NB4 (cell line): Measurements from ENCODE around the gene ESPL1.

Experiments
- DNase-seq: peaks from one replicate; pipeline ENCODE4 v3.0.0; 2010; ENCODE audit warnings: low read depth
- H3K4me3 ChIP-seq: one replicate; pipeline ENCODE4 v1.5.1; 2011; ENCODE audit warnings: mild to moderate bottlenecking, low read depth, low read length, moderate library complexity
- CTCF ChIP-seq: IDR thresholded peaks from one replicate; pipeline ENCODE4 v1.5.1; 2012; ENCODE audit warnings: low read depth, low read length
- MAX ChIP-seq: IDR thresholded peaks from 2 replicates; pipeline ENCODE4 v1.6.1; 2011; ENCODE audit warnings: low read depth, low read length
- MYC ChIP-seq: IDR thresholded peaks from 2 replicates; pipeline ENCODE4 v1.6.1; 2011; ENCODE audit warnings: low read depth, low read length
- POLR2A ChIP-seq: IDR thresholded peaks from 2 replicates; pipeline ENCODE4 v1.6.1; 2011; ENCODE audit warnings: mild to moderate bottlenecking; ENCODE audit not compliant: insufficient read length; ENCODE audit errors: extremely low read depth

ESPL1 gene

GRCh38 chr12:53336181-53336681, 68.1 kb downstream of the ESPL1 start, which contains the start of gene SP7:
SP7 (minus strand) TSS chr12:53336354; CDS start chr12:53335646, 708 bp downstream.
- H3K4me3 ChIP-seq: no peak within 1 kb of the TSS
- peak; percentile 68 for DNase-seq
- TF ChIP-seq POLR2A (no peak), MAX (no peak), CTCF (no peak)

GRCh38 chr12:53338017-53338416, 69.9 kb downstream of the ESPL1 start:
- no peak overlapping the region for H3K4me3 ChIP-seq
- TF ChIP-seq MYC: no peak
- TF ChIP-seq CTCF: no peak
- TF ChIP-seq MAX: no peak
- no peak for TF ChIP-seq POLR2A
- no peak for DNase-seq

GRCh38 chr12:53338916-53339315, 70.8 kb downstream of the ESPL1 start:
- H3K4me3 ChIP-seq: no peak overlapping the region
- TF ChIP-seq POLR2A (no peak), MYC (no peak), MAX (no peak), CTCF (no peak)
- no peak for DNase-seq

GRCh38 chr12:53340398-53340797, 72.3 kb downstream of the ESPL1 start:
- DNase-seq: no peak
- TF ChIP-seq MAX (no peak), MYC (no peak), POLR2A (no peak), CTCF (no peak)
- no peak overlapping the region for H3K4me3 ChIP-seq
